GM21825 (cell line): ENCODE measurements around the gene NFKBIB.

Experiments used
- ATAC-seq: cut with Tn5 transposase; IDR thresholded peaks from one replicate; pipeline ENCODE4 v1.9.1; 2021; ENCODE audit warnings: mild to moderate bottlenecking, moderate library complexity; ENCODE audit not compliant: unreplicated experiment

The NFKBIB gene

GRCh38 chr19:38953677-38954076 lies 53.9 kb downstream of the NFKBIB start:
- no peak for ATAC-seq

- no peak for ATAC-seq
Measured at GRCh38 chr19:38956264-38956663, 56.5 kb downstream of the NFKBIB start.

- ATAC-seq: no peak
Measured at GRCh38 chr19:38958301-38958700, 58.5 kb downstream of the NFKBIB start.
